HG02970 (cell line): Measurements from ENCODE around the gene ITGA5.
A peak's percentile ranks its signal among the peaks of the same experiment; 100 is the strongest.

Source experiments
- ATAC-seq: cut with Tn5 transposase; IDR thresholded peaks from one replicate; pipeline ENCODE4 v1.9.1; 2021; ENCODE audit warnings: mild to moderate bottlenecking, moderate library complexity, moderate number of reproducible peaks; ENCODE audit not compliant: unreplicated experiment, low FRiP score

Gene ITGA5

DNA sequence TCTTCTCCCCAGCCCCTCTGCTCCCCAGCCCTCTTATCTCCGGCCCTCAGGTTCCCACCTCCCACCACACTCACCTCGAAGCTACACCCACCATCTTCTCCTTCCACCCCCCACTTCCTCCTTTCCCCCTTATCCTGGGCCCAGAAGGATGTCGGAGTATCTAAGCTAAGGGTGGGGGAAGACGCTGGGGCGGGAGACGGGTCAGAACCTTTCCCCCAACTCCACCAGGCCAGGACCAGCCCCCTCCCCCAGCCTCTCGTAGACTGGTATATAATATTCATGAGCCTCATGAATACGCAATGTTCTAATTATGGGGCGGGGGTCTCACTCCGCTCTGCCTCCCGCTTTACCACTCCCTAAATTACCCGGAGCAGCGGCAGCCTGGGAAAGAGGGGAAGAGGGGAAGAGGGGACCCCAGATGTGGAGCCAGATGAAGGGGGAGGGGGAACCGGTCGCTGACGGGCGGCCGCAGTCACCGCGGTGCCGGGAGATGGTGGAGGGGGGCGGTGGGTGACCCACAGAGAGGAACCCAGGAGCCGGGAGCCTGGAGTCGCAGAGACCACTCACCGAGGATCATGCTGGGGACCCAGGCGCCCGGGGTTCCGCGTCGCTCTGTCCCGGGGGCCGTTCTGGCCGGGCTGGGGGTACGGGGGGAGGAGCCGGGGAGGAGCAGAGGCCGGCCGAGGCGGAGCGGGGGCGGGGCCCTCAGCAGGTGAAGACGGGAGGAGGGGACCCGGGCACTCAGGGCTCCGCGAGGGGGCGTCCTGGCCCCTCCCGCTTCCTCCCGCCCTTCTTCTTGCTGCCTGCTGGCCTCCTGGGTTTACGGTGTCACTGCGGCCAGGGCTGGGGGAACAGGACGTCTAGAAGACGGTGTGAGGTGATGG is 28.2 kb downstream of the ITGA5 start:
- no peak for ATAC-seq

GRCh38 chr12:54390176-54390667 is 28.8 kb downstream of the ITGA5 start:
- no peak for ATAC-seq

GRCh38 chr12:54389607-54390175 is 29.4 kb downstream of the ITGA5 start:
- no peak for ATAC-seq

DNA sequence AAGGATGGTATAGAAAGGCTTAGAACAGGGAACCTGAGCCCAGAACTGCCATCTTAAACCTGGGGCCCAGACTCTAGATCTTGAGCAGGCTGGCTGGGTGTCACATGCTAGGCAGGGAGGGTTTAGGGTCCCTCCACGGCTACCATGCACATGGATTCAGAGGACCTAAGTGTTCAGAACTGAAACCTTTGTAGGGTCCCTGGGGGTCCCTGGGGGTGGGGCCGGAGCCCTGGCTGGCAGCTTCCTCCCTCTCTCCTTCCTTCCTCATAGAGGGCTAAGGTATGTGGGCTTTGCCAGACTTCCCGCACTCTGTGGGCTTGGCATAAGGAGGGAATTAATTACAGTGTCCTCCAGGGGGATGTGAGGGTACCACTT is 29.9 kb downstream of the ITGA5 start:
- no peak for ATAC-seq

- no peak for ATAC-seq
Observed at GRCh38 chr12:54388237-54389133, 30.6 kb downstream of the ITGA5 start.

- ATAC-seq = no peak
Observed at GRCh38 chr12:54387114-54387467, 32.0 kb downstream of the ITGA5 start.

GRCh38 chr12:54386403-54387113 is 32.5 kb downstream of the ITGA5 start:
- no peak for ATAC-seq

GRCh38 chr12:54385251-54385914 is 33.7 kb downstream of the ITGA5 start:
- no peak for ATAC-seq

- ATAC-seq = no peak
Observed at GRCh38 chr12:54384591-54385041, 34.5 kb downstream of the ITGA5 start, which contains the start of gene ZNF385A. Gene ZNF385A (minus strand): TSS chr12:54384733. CDS start chr12:54384514, 219 bp downstream.

- no peak for ATAC-seq
Observed at GRCh38 chr12:54383041-54383609, 35.9 kb downstream of the ITGA5 start.

DNA sequence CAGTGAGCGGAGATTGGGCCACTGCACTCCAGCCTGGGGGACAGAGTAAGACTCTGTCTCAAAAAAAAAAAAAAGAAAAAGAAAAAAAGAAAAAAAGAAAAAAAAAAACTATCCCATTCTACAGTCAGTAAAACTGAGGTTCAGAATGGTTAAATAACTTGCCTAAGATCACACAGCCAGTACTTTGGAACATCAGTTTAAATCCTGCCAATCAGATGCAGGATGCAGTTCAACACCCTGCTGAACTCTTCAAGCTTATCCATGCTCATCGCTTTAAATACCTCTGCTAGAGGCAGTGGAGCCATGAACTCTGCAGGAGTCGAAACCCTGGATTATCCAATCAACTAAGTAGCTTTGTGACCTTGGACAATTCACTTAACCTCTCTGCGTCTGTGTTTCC is 37.9 kb downstream of the ITGA5 start:
- ATAC-seq = no peak

DNA sequence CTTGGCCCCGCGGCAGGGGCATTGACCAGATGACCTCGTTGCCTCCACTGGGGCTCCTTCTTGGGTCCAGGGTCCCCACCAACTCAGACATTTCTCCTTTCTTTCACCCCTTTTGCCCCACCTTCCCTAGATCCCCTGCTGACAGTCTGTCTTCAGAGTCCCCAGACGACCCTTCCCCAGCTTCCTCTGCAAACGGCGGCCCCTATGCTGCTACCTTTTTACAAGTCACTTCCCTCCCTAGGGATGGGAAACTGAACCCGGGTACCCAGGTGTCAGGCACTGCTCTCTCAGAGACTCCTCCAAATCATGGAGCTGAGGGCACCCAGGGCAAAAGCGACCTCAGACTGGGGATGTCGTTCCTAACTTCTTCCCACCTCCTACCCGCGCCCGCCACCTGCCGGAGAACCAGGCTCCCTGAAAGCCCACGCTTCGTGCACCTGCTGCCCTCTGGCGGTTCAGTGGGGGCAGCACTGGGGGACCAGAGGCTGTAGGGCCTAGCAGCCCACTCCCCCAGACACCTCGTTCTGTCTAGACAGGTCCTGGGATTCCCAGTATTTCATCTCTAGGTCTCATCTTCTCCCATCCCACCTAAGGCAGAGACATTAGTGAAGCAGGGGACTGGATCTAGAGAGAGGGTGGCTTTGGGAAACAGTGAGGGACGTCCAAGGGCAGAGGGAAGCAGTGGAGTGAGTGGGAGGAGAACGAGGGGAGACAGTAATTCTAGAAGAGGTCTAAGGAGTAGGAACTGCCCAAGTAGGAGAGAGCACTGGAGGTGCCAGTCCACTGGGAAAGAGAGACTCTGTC is 39.5 kb downstream of the ITGA5 start:
- ATAC-seq = peak; percentile 81

DNA sequence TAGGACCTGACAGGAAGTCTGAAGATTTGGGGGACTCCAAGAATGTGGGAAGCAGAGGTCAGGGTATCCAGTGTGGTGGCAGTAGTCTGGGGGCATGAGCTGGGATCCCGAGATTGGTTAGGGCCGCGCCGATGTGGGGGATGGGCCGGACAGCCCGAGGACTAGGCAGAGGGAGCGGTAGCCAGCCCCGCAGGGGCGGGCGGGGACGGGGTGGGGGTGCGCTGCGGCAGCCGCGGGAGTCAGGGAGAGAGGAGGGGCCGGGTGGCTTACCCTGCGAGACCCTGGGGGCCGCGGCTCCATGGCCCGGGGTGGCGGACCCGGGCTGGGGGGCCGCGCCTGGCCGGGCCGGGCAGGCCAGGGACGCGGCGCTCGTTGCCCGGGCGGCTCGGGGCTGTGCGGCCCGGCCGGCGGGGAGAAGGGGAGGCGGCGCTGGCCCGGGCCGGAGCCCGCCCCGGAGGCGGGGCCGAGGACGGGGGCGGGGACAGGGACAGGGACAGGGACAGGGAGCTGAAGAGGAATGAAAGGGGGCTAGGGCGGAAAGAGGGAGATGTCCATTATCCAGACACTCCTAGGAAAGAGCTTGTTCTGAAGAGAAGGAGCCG is 40.2 kb downstream of the ITGA5 start:
- ATAC-seq = no peak

GRCh38 chr12:54377797-54378515 is 41.1 kb downstream of the ITGA5 start:
- ATAC-seq = no peak

DNA sequence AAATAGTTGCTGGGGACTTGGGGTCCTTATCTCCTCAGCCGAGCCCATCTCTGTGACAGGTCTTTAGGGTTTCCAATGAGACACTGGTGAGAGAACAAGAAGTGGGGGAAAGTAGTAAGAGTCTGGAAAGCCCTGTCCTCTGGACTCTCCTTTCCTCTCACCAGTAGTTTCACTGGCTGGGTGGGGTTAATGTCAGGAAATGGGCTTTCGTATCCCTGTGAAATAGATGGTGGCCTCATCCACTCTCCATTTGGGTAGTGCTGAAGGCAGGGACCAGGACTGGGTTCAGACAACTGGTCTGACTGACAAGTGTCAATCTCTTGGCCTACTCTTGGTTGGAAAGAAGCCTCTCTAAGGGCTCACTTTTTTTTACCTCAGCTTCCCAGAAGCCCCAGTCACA is 42.1 kb downstream of the ITGA5 start:
- no peak for ATAC-seq

- ATAC-seq = no peak
Observed at GRCh38 chr12:54376596-54376995, 42.5 kb downstream of the ITGA5 start.

DNA sequence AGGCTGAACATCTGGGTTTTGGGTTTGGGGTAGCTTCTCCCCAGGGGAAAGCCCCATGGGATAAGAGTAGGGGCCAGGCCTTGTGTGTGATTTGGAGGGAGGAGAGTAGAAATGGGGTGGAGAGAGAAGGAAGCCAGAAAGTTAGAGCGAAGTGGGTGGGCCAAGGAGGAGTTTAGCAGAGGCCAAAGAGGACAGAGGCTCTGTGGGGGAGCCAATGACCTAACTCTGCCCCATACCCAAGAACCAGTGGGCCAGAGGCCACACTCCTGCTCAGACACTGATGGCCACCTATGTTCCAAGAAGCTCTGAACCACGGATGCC is 43.8 kb downstream of the ITGA5 start:
- ATAC-seq = no peak
